IPS-18a (cell line): ENCODE results near the gene CHN2.

Source experiments
- H3K27ac ChIP-seq: one replicate; pipeline ENCODE4 v1.5.1; 2013; ENCODE audit warnings: low read length
- H3K27me3 ChIP-seq: one replicate; pipeline ENCODE4 v1.6.1; 2013; ENCODE audit warnings: mild to moderate bottlenecking, low read length; ENCODE audit not compliant: control insufficient read depth, insufficient read depth
- H3K36me3 ChIP-seq: one replicate; pipeline ENCODE4 v1.6.1; 2013; ENCODE audit warnings: low read depth, low read length; ENCODE audit not compliant: control insufficient read depth
- H3K4me1 ChIP-seq: one replicate; pipeline ENCODE4 v1.6.1; 2013; ENCODE audit warnings: low read depth, low read length; ENCODE audit not compliant: control insufficient read depth
- H3K4me3 ChIP-seq: one replicate; pipeline ENCODE4 v1.5.1; 2013; ENCODE audit warnings: low read length
- H3K9ac ChIP-seq: one replicate; pipeline ENCODE4 v1.6.1; 2013; ENCODE audit warnings: mild to moderate bottlenecking, low read length, moderate library complexity
- H3K9me3 ChIP-seq: one replicate; pipeline ENCODE4 v1.6.1; 2013; ENCODE audit warnings: low read depth, low read length; ENCODE audit not compliant: control insufficient read depth

CHN2 gene

DNA sequence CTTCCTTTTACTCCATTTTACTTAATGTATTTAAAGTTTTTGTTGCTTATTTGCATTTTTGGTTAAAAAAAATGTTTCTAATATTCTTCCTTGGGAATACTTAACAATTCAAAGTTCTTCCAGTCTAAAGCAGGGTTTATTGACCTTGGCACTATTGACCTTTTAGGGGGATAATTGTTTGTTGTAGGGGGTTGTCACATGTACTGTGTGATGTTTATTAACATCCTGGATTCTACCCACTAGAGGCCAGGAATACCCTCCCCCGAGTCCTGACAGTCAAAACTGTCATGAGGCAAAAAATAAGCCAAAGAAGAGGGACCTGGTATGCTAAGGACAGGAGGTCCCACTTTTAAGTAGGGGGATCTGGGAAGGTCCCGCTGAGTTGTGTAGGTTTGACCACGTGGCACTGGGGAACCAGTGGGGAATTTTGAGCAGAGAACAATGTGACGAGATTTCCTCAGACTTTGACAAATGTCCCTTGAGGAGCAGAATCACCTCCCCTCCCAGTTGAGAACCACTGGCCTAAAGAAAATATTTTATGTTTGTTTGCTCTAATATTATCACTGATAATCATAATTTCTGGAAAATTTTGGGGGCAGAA lies 190.7 kb downstream of the CHN2 start:
- no peak overlapping the region for H3K27ac ChIP-seq
- H3K9ac ChIP-seq: no peak overlapping the region
- no peaks in the 10 kb centered on the region for H3K27me3 ChIP-seq
- H3K4me3 ChIP-seq: no peak overlapping the region
- H3K9me3 ChIP-seq: no peaks in the 10 kb centered on the region
- H3K4me1 ChIP-seq: no peaks in the 10 kb centered on the region
- H3K36me3 ChIP-seq: no peaks in the 10 kb centered on the region

DNA sequence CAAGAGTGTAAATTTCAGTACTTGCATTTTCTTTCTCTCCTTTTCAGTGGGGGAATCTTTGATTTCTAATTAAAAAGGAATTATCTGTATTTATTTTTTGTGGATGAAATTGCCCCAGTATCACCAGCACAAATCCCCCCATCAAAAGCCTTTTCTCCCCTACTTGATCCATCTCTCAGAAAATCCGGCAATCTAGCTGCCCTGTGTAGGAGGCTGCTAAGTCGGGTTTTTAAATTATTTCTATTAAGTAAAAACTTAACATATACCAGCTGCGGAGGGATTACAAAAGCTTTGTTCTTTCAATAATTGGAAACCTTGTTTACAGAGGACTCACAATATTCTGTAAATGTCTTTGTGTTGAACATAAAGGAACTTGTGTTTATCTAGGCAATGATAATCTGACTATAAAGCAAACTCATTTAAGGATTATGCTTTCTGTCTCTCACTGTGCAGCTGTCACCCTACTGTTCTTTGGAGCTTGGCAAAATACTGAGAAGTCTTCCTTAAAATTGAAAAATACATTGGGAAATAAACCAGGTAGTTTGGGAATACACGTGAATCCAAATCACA lies 191.7 kb downstream of the CHN2 start:
- H3K4me3 ChIP-seq: no peak overlapping the region
- H3K36me3 ChIP-seq: no peaks in the 10 kb centered on the region
- H3K9ac ChIP-seq: no peak overlapping the region
- no peaks in the 10 kb centered on the region for H3K4me1 ChIP-seq
- H3K27me3 ChIP-seq: no peaks in the 10 kb centered on the region
- H3K9me3 ChIP-seq: no peaks in the 10 kb centered on the region
- no peak overlapping the region for H3K27ac ChIP-seq

DNA sequence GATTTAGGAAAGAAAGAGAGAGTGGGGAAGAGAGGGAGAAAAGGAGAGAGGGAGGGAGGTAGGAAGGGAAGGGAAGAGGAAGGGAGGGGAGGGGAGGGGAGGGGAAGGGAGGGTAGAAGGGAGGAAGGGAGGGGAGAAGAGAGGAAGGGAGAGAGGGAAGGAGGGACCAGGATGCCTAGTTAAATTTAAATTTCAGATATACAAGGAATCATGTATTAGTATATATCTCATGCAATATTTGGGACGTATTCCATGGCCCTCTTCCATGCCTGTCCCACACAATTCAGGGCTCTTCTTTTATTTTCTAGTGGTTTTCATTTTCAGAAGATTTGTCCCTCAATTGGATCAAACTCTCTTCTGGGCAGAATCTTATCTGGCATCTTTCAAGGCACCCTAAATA lies 196.7 kb downstream of the CHN2 start:
- Histone ChIP-seq H3K4me3 (no peak overlapping the region), H3K9ac (no peak overlapping the region), H3K27ac (no peak overlapping the region), H3K36me3 (no peaks in the 10 kb centered on the region), H3K27me3 (no peaks in the 10 kb centered on the region), H3K4me1 (no peaks in the 10 kb centered on the region), H3K9me3 (no peaks in the 10 kb centered on the region)

DNA sequence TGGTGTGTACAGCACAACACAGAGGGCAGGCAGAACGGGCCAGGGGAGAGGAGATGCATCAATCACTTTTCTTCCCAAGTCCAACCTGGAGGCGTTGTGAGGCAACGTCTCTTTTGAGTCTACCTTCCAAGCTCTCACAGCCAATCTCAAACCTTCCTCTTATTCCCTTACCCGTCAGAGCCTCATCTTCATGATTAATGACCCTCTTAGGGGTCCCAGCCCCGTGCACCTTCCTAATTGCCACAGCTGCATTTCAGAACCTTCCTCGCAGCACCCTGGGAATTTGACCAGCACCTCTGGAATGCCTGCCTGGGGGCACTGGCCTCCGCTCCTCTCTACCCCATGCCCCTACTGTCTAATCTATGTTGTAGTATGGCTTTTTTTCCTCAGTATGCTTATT lies 199.7 kb downstream of the CHN2 start:
- no peaks in the 10 kb centered on the region for H3K36me3 ChIP-seq
- no peak overlapping the region for H3K27ac ChIP-seq
- H3K9ac ChIP-seq: no peak overlapping the region
- no peak overlapping the region for H3K4me3 ChIP-seq
- no peaks in the 10 kb centered on the region for H3K4me1 ChIP-seq
- H3K27me3 ChIP-seq: no peaks in the 10 kb centered on the region
- H3K9me3 ChIP-seq: no peaks in the 10 kb centered on the region

DNA sequence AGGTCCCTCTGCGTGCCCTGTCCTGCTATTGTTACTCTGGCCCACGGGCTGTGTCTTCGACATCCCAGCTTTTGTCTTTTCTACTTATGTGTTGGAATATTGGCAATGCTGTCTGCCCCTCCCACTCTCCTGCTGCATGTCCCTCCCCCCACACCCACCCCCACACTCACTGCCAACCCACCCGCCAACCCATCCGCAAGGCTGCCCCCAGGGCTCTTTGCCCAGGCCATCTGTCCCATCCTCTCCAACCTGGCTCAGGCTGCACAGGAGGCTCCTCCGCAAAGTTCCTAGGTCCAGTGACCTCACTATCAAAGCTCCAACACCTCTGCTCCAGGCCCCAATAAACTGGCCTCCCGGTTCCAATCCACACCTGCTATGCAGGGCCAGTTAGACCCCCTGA lies 202.0 kb downstream of the CHN2 start:
- no peak overlapping the region for H3K4me3 ChIP-seq
- H3K27ac ChIP-seq: no peak overlapping the region
- H3K27me3 ChIP-seq: no peaks in the 10 kb centered on the region
- H3K4me1 ChIP-seq: no peaks in the 10 kb centered on the region
- H3K9ac ChIP-seq: no peak overlapping the region
- no peaks in the 10 kb centered on the region for H3K36me3 ChIP-seq
- H3K9me3 ChIP-seq: no peaks in the 10 kb centered on the region

DNA sequence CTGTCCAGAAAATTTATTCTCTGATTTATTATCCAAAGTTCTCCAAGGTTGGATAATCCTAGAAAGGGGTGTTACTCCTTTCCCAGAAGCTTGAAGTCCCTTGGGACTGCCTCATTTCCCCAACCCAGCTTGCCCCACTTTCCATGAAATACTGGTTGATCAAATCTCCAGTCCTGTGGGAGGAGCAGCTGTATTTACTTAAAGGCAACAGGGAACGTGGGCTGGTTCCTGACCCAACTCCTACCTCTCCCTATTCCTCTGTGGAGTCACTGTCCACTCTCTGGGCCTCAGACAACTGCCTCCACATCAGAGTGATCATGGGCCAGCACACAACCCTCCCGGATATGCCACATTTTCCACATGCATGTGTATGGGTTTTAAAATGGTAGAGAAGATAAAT lies 202.8 kb downstream of the CHN2 start:
- Histone ChIP-seq H3K36me3 (no peaks in the 10 kb centered on the region), H3K4me1 (no peaks in the 10 kb centered on the region), H3K9ac (no peak overlapping the region)

DNA sequence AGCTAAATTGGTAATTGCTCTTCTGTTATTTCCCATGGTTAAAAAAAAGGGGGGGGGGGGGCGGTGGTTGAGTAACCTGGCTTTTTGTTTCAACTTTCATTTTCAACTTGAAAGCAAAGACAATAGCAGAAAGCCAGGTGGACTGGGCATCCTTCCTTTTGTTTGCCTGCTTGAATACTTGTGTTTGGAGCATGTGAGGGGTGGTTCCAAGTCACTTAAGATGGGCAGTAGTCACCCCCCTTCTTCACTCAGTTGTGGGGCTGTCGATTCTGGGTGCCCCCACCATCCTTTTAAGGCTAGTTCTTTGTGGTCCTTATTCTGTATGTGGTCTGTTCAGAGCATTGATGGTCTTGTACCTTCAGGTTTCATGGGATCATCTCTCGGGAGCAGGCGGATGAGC lies 203.4 kb downstream of the CHN2 start:
- Histone ChIP-seq H3K9me3 (no peaks in the 10 kb centered on the region), H3K27me3 (no peaks in the 10 kb centered on the region), H3K4me1 (no peaks in the 10 kb centered on the region), H3K36me3 (no peaks in the 10 kb centered on the region), H3K27ac (no peak overlapping the region), H3K9ac (no peak overlapping the region), H3K4me3 (no peak overlapping the region)

More for the DNA sequence above, 202.8 kb downstream of the CHN2 start:
- Histone ChIP-seq H3K27ac (no peak overlapping the region), H3K27me3 (no peaks in the 10 kb centered on the region), H3K4me3 (no peak overlapping the region), H3K9me3 (no peaks in the 10 kb centered on the region)

DNA sequence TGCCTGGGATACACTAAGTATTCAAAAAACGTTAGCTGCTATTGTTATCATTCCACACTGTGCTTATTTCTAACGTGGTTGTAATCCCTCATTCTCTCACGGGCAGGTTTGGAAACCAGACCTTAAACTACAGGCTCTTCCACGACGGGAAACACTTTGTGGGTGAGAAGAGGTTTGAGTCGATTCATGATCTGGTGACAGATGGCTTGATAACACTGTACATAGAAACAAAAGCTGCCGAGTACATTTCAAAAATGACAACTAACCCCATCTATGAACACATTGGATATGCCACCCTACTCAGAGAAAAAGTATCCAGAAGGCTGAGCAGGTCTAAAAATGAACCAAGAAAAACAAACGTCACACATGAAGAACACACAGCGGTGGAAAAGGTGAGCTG lies 205.9 kb downstream of the CHN2 start:
- no peak overlapping the region for H3K27ac ChIP-seq
- no peaks in the 10 kb centered on the region for H3K9me3 ChIP-seq
- H3K9ac ChIP-seq: no peak overlapping the region
- no peaks in the 10 kb centered on the region for H3K36me3 ChIP-seq
- no peak overlapping the region for H3K4me3 ChIP-seq
- no peaks in the 10 kb centered on the region for H3K27me3 ChIP-seq
- H3K4me1 ChIP-seq: no peaks in the 10 kb centered on the region

DNA sequence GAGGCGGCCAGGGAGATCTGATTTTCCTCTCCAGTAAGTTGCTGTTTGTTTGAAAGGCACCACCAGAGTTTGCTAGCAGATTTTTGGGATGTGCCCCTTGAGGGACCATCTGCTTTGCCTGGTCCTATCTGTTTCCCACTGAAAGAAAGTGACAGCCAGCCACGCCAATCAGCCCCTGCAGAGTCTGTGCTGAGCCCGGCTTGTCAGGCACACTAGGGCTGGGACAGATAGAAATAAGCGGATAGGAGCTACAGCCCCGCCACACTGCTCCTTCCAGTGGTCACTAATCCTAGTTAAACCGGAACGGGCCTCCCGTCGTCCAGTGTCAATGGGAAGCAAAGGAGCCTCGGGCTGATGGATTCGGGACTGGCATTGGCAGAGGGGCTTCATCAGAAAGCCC lies 207.2 kb downstream of the CHN2 start:
- Histone ChIP-seq H3K27me3 (no peaks in the 10 kb centered on the region), H3K27ac (no peak overlapping the region), H3K4me3 (no peak overlapping the region), H3K9me3 (no peaks in the 10 kb centered on the region), H3K9ac (no peak overlapping the region), H3K4me1 (peaks cover under 1% of the 10 kb centered on the region), H3K36me3 (no peaks in the 10 kb centered on the region)

DNA sequence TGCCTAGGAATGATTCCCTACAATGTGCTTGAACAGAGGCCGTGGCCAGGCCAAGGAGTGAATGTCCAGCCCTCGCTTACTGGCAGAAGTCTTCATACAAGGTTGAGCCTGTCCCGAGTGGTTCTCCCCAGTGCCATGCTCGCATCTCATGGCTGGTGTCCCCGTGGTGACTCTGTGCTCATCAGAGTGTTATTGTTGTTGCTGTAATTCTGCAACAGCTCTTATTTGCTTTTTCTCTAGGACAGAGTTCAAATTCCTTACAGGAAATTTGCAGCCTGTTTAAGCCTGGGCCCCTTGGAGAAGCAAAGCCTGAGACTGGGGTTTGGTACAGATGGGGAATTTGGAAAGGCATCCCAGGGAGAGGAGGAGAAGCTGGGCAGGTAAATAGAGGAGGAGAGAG lies 211.3 kb downstream of the CHN2 start:
- no peak overlapping the region for H3K9ac ChIP-seq

DNA sequence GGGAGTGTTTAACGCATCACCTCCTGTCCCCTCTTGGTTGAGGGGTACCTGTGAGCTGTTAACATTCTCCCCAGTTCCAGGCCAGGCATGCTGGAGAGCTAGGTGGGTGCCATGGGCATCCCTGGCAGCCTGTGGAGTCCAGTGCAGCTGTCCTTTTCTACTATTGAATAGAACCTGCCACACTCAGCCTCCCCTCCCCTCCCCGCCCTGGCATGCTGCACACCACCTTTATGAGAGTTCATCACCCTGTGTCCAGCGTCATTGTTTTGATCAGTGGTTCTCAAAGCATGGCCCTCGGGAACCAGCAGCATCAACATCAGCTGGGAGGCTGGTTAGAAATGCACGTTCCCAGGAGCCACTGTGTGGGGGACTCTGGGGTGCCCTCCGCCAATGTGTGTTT lies 211.8 kb downstream of the CHN2 start:
- H3K4me1 ChIP-seq: peaks cover 12% of the 10 kb centered on the region
- no peaks in the 10 kb centered on the region for H3K27me3 ChIP-seq
- H3K9me3 ChIP-seq: no peaks in the 10 kb centered on the region
- H3K9ac ChIP-seq: no peak overlapping the region
- no peak overlapping the region for H3K27ac ChIP-seq
- no peak overlapping the region for H3K4me3 ChIP-seq
- no peaks in the 10 kb centered on the region for H3K36me3 ChIP-seq

More for the DNA sequence above, 211.3 kb downstream of the CHN2 start:
- Histone ChIP-seq H3K9me3 (no peaks in the 10 kb centered on the region), H3K27ac (no peak overlapping the region), H3K4me1 (peaks cover 12% of the 10 kb centered on the region), H3K27me3 (no peaks in the 10 kb centered on the region), H3K4me3 (no peak overlapping the region), H3K36me3 (no peaks in the 10 kb centered on the region)

DNA sequence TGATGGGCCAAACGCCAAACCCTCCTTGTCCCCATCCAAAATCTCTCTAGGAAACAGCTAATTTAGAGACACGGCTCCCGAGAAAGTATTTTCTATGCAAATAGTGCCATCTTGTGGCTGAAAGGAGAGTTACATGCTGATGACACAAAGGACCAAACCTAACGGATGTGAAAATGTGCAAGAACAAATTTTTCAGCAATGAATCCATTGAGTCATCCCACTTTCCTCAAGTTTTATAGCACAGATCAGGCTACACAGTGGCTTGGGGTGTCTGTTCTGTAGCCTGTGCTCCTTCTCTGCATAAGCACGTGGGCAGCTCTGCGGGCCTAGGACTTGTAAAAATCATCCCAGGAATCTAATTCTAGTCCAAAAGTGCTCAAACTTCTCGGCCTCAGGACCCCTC lies 214.3 kb downstream of the CHN2 start:
- no peak overlapping the region for H3K9ac ChIP-seq
- H3K27me3 ChIP-seq: no peaks in the 10 kb centered on the region
- H3K4me3 ChIP-seq: no peak overlapping the region
- no peaks in the 10 kb centered on the region for H3K9me3 ChIP-seq
- no peak overlapping the region for H3K27ac ChIP-seq
- H3K36me3 ChIP-seq: no peaks in the 10 kb centered on the region
- H3K4me1 ChIP-seq: peaks cover 12% of the 10 kb centered on the region
